ENCODE results near the gene CLASP1. TPM values are rescaled to one million over a fixed set of nuclear protein-coding genes. Genes with fewer than 3 reads are reported as not detected.

Gene CLASP1
- total and polyA plus RNA-seq, 2 experiments from 2014 or later: 16.6 to 56.3 TPM

GRCh38 chr2:121451398-121451797 is 197.9 kb downstream of the CLASP1 start (continued):
- no peak for TF ChIP-seq JUNB (IDR thresholded peaks at IDR 0.05; ENCODE audit: unreplicated experiment)
- TF ChIP-seq POLR2AphosphoS5 (IDR thresholded peaks at IDR 0.05; ENCODE audit: low read depth): no peak
- TF ChIP-seq, protein P1, sequence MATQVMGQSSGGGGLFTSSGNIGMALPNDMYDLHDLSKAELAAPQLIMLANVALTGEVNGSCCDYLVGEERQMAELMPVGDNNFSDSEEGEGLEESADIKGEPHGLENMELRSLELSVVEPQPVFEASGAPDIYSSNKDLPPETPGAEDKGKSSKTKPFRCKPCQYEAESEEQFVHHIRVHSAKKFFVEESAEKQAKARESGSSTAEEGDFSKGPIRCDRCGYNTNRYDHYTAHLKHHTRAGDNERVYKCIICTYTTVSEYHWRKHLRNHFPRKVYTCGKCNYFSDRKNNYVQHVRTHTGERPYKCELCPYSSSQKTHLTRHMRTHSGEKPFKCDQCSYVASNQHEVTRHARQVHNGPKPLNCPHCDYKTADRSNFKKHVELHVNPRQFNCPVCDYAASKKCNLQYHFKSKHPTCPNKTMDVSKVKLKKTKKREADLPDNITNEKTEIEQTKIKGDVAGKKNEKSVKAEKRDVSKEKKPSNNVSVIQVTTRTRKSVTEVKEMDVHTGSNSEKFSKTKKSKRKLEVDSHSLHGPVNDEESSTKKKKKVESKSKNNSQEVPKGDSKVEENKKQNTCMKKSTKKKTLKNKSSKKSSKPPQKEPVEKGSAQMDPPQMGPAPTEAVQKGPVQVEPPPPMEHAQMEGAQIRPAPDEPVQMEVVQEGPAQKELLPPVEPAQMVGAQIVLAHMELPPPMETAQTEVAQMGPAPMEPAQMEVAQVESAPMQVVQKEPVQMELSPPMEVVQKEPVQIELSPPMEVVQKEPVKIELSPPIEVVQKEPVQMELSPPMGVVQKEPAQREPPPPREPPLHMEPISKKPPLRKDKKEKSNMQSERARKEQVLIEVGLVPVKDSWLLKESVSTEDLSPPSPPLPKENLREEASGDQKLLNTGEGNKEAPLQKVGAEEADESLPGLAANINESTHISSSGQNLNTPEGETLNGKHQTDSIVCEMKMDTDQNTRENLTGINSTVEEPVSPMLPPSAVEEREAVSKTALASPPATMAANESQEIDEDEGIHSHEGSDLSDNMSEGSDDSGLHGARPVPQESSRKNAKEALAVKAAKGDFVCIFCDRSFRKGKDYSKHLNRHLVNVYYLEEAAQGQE (IDR thresholded peaks at IDR 0.05; ENCODE audit: unreplicated experiment): no peak
- TF ChIP-seq STAT1 (IDR thresholded peaks at IDR 0.05; ENCODE audit: unreplicated experiment): no peak
- no peak for TF ChIP-seq EZH2 (IDR thresholded peaks at IDR 0.05; ENCODE audit: low read depth, unreplicated experiment)
- TF ChIP-seq ZNF114 (CRISPR knock-in tag; IDR thresholded peaks at IDR 0.05): no peak

DNA sequence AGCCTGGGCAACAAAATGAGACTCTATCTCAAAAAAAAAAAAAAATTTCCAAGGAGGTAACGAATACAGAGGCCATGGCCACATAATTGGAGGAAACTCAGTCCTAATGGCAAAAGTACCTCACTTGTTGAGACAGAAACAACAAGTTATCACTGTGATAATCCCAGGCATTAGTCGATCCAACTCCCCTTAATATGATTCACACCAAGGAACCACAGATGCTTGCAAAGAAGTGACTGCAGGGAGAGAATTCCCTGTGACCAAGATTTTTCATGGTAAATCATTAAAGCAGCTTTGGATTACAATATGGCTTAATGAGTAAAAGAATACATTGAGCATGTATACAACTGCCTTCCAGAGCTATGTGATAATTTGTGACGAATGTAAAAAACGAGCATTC is 199.0 kb downstream of the CLASP1 start:
- ATAC-seq (no peak), DNase-seq (ENCODE audit: low spot score) (no peak)
- Histone ChIP-seq H4K20me1 (replicated peaks; ENCODE audit: insufficient read depth) (peaks cover 3% of the 10 kb centered on the region; the same call in 1 of the 2 replicates), H3K4me1 (ENCODE audit: insufficient read depth) (no peaks in the 10 kb centered on the region), H3K27ac (ENCODE audit: low read depth) (no peak overlapping the region), H3K4me2 (no peak overlapping the region), H3K79me2 (replicated peaks; ENCODE audit: insufficient read depth) (no peaks in the 10 kb centered on the region), H3K9me2 (ENCODE audit: insufficient read depth) (no peaks in the 10 kb centered on the region), H2AFZ (no peak overlapping the region), H3K36me3 (ENCODE audit: insufficient read depth) (peaks cover 20% of the 10 kb centered on the region), H3K27me3 (ENCODE audit: insufficient read depth) (no peaks in the 10 kb centered on the region), H3F3A (replicated peaks; ENCODE audit: low read depth) (no peaks in the 10 kb centered on the region), H3K4me3 (no peak overlapping the region)
- Mint-ChIP-seq H3K27me3 (ENCODE audit: insufficient read depth, low read depth, poor library complexity) (peaks cover 2% of the 10 kb centered on the region), H3K9me3 (no peaks in the 10 kb centered on the region), H3K4me1 (no peaks in the 10 kb centered on the region), H3K27ac (no peak overlapping the region), H3K36me3 (ENCODE audit: low read depth) (peaks cover 46% of the 10 kb centered on the region), H3K4me3 (no peak overlapping the region)
- TF ChIP-seq CREB1 (CRISPR knock-in tag; IDR thresholded peaks at IDR 0.05; ENCODE audit: low read depth) (no peak), STAT1 (IDR thresholded peaks at IDR 0.05; ENCODE audit: unreplicated experiment) (no peak), NANOG (IDR thresholded peaks at IDR 0.05; ENCODE audit: borderline replicate concordance) (no peak), EZH2phosphoT487 (IDR thresholded peaks at IDR 0.05; ENCODE audit: unreplicated experiment) (no peak)

- Mint-ChIP-seq H3K4me3 (no peak overlapping the region), H3K36me3 (ENCODE audit: low read depth) (peaks cover 44% of the 10 kb centered on the region), H3K27ac (peak overlapping the region; percentile 15; the same call in 1 of the 2 replicates), H3K4me1 (no peaks in the 10 kb centered on the region), H3K9me3 (no peaks in the 10 kb centered on the region), H3K27me3 (ENCODE audit: insufficient read depth, low read depth, poor library complexity) (no peaks in the 10 kb centered on the region)
- Histone ChIP-seq H3K4me1 (ENCODE audit: insufficient read depth) (no peaks in the 10 kb centered on the region), H3K4me3 (no peak overlapping the region), H3K36me3 (ENCODE audit: insufficient read depth) (peaks cover 20% of the 10 kb centered on the region), H3F3A (replicated peaks; ENCODE audit: low read depth) (no peaks in the 10 kb centered on the region), H2AFZ (no peak overlapping the region), H4K20me1 (replicated peaks; ENCODE audit: insufficient read depth) (no peaks in the 10 kb centered on the region; the same call in 1 of the 2 replicates), H3K4me2 (no peak overlapping the region), H3K27ac (ENCODE audit: low read depth) (no peak overlapping the region), H3K9me2 (ENCODE audit: insufficient read depth) (no peaks in the 10 kb centered on the region), H3K79me2 (replicated peaks; ENCODE audit: insufficient read depth) (no peaks in the 10 kb centered on the region), H3K27me3 (ENCODE audit: insufficient read depth) (no peaks in the 10 kb centered on the region)
- TF ChIP-seq ZNF114 (CRISPR knock-in tag; IDR thresholded peaks at IDR 0.05): no peak
- no peak for TF ChIP-seq CREB1 (CRISPR knock-in tag; IDR thresholded peaks at IDR 0.05; ENCODE audit: low read depth)
- no peak for TF ChIP-seq STAT1 (IDR thresholded peaks at IDR 0.05; ENCODE audit: unreplicated experiment)
- no peak for TF ChIP-seq POLR2AphosphoS5 (IDR thresholded peaks at IDR 0.05; ENCODE audit: low read depth)
- TF ChIP-seq EZH2phosphoT487 (IDR thresholded peaks at IDR 0.05; ENCODE audit: unreplicated experiment): no peak
- no peak for TF ChIP-seq NANOG (IDR thresholded peaks at IDR 0.05; ENCODE audit: borderline replicate concordance)
- DNase-seq (ENCODE audit: low spot score): no peak
- ATAC-seq: no peak
Measured at GRCh38 chr2:121446647-121447241, 202.5 kb downstream of the CLASP1 start.
